Fibroblast of villous mesenchyme (primary cell): Measurements from ENCODE around the gene MED13L. TPM values are rescaled to one million over a fixed set of nuclear protein-coding genes. Genes with fewer than 3 reads are reported as not detected.

ENCODE experiments used
- DNase-seq: peaks from one replicate; pipeline ENCODE4 v3.0.0-alpha.2; 2010; ENCODE audit warnings: low read depth
- H3K4me3 ChIP-seq: 2 replicates; pipeline ENCODE4 v1.5.1; 2011; ENCODE audit warnings: low read depth, mild to moderate bottlenecking, low read length
- total RNA-seq: library from RNA; depleted of rRNA; stranded (reverse); fragments of >200 nt; gene quantifications from 2 replicates; pipeline ENCODE4 v1.2.3, GENCODE V29; 2012
- TF ChIP-seq, protein P1 (sequence below): IDR thresholded peaks from 2 replicates; pipeline ENCODE4 v1.5.1; 2012; ENCODE audit warnings: low read depth, mild to moderate bottlenecking, low read length; ENCODE audit not compliant: insufficient read depth

The MED13L gene
- total RNA-seq, 1 donor = 189 TPM

DNA sequence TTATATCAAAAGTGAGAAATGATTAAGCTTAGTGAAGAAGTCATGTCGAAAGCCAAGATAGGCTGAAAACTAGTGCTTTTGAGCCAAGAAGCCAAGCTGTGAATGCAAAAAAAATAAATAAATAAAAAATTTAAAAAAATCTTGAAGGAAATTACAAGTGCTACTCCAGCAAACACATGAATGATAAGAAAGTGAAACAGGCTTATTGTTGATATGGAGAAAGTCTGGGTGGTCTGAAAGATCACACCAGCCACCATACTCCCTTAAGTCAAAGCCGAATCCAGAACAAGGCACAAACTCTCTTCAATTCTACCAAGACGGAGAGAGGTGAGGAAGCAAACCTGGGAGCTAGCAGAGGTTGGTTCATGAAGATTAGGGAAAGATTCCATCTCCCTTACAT lies 49.7 kb downstream of the MED13L start:
- TF ChIP-seq, protein P1, sequence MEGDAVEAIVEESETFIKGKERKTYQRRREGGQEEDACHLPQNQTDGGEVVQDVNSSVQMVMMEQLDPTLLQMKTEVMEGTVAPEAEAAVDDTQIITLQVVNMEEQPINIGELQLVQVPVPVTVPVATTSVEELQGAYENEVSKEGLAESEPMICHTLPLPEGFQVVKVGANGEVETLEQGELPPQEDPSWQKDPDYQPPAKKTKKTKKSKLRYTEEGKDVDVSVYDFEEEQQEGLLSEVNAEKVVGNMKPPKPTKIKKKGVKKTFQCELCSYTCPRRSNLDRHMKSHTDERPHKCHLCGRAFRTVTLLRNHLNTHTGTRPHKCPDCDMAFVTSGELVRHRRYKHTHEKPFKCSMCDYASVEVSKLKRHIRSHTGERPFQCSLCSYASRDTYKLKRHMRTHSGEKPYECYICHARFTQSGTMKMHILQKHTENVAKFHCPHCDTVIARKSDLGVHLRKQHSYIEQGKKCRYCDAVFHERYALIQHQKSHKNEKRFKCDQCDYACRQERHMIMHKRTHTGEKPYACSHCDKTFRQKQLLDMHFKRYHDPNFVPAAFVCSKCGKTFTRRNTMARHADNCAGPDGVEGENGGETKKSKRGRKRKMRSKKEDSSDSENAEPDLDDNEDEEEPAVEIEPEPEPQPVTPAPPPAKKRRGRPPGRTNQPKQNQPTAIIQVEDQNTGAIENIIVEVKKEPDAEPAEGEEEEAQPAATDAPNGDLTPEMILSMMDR = no peak
- H3K4me3 ChIP-seq = no peak overlapping the region
- no peak for DNase-seq

DNA sequence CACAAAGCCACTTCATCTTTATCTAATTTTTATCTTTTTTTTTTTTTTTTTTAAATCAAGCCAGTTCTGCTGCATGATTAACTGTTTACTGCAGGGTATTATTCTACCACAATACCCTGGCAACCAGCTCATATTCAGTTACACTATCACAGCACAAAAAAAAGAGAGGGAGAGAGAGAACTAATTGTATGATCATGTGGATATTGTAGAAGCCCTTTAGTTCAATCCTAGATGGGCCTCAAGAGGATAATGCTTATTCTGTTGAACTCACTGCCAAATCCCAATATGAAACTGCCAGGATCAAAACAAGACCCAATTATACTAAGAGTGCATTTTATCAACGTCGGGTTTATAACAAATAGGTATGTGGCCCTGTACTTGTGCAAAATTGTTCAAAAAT lies 51.5 kb downstream of the MED13L start:
- no peak for DNase-seq
- TF ChIP-seq, protein P1 = no peak

DNA sequence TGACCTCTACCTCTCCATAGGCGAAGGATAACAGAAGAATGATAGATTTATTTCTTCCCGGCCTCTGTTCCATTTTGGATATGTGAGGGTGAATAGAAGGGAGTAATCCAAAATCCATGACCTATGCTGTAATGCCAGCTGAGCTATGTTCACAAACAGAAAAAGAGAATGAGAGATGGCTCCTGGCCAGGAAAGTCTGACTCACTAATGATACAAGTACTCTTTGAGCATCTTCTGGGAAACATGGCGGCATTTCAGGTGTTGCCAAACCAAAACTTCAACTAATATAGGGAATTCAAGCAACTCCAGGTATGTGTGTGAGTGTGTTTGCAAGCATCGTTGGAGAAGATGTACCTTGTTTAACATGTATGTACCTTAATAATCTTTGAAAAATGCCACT lies 55.1 kb downstream of the MED13L start:
- H3K4me3 ChIP-seq = no peak overlapping the region
- TF ChIP-seq, protein P1 = no peak
- peak; percentile 87 for DNase-seq

More for the DNA sequence above, 51.5 kb downstream of the MED13L start:
- no peak overlapping the region for H3K4me3 ChIP-seq

DNA sequence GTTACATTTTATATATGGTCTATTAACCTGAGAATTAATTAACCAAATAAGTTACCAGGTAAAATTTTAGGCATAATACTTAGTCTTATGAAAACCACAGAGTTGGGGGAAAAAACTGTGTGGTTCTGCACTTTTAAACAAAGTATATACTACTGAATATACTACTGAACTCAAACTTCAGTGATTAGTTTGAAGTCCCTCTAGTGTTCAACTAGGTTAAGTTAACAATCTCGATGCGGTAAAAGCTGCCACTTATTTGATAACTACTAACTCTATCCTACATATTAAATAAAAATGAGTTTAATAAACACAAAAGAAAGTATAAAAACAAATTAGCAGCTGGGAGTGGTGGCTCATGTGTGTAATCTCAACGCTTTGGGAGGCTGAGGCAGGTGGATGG lies 56.7 kb downstream of the MED13L start:
- no peak overlapping the region for H3K4me3 ChIP-seq
- TF ChIP-seq, protein P1 = no peak
- no peak for DNase-seq

DNA sequence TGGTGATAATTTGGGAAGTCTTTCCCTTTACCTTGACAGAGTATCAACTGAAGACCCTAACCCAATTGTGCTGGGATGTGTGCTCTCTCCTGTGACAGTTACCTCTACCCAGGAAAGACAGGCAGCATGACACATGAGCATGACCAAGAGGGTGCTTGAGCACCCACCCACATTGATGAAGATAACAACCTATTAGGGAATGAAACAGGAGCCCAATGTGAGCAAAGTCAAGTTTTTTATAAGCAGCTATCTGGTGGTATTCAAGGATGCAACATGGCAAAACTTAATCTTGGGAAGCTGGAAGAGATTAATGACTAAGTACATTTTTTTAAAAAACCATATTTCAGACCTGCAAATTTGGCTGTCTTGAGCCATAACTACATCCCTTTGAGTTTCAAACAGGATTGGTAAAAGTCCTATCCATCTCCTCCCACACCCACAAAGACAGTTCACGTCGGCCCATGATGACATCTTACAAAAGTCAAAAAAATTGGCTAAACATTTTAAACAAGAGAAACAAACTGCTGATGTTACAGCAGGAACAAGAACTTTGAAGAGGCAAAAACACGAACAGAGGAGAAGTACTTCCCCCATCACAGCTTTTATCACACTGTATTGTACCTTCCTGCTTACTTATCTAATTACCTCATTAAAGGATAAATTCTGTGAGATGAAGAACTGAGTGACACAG lies 60.3 kb downstream of the MED13L start:
- TF ChIP-seq, protein P1 = no peak
- H3K4me3 ChIP-seq = no peak overlapping the region
- DNase-seq = no peak

DNA sequence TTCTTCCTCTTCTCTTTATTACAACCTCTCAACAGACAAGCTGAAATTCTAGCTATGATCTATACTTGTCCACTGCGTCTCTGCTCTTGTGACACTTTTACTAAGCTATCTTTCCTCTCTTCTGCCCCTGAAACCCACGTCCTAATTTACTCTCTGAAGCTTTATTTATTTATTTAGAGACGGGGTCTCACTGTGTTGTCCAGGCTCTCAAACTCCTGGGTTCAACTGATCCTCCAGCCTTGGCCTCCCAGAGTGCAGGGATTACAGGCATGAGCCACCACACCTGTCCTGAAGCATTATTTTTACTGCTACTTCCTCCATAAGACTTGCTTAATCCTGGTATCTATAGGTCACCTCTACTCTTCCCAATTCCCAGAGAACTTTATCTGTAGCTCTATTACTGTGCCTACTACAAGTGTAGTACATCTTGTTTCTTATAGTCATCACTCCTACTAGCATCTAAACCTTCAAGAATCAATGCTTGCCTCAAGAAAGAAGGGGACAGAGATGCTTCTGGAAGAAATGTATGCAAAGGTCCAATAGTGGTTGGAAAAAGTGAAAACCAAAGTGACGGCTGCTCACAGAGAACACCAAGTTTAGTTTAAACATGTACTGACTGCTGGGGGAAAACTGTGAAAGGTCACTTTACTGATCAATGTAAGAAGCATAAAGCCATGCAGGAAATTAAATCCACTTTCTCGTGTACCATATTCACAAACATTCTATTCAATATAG lies 61.3 kb downstream of the MED13L start:
- no peak for DNase-seq
- TF ChIP-seq, protein P1 = no peak
- no peak overlapping the region for H3K4me3 ChIP-seq
